SU-DHL-6 (cell line): ENCODE measurements around the gene MCTP1.

Experiments
- H2AFZ ChIP-seq: fragments of 200-600 bp; sonication (generic); 2 replicates; pipeline ENCODE4 v1.6.1; 2014; ENCODE audit warnings: low read depth, mild to moderate bottlenecking, moderate library complexity, mixed read lengths, antibody characterized with exemption, low read length; ENCODE audit not compliant: severe bottlenecking
- H3F3A ChIP-seq: fragments of 200-600 bp; shearing (Covaris generic); 2 replicates; pipeline ENCODE4 v1.6.0; 2016; ENCODE audit warnings: antibody characterized with exemption, mild to moderate bottlenecking; ENCODE audit not compliant: insufficient read depth
- H3K27ac ChIP-seq: fragments of 200-600 bp; sonication (generic); 2 replicates; pipeline ENCODE4 v1.5.1; 2016; ENCODE audit warnings: low read depth, mild to moderate bottlenecking, low read length, moderate library complexity, mixed read lengths
- H3K27me3 ChIP-seq: fragments of 200-600 bp; sonication (generic), shearing (Covaris generic); 2 replicates; pipeline ENCODE4 v1.6.0; 2014; ENCODE audit warnings: mild to moderate bottlenecking, low read length
- H3K36me3 ChIP-seq: fragments of 200-600 bp; sonication (generic); 2 replicates; pipeline ENCODE4 v1.6.1; 2014; ENCODE audit warnings: mild to moderate bottlenecking, low read length, mixed read lengths
- H3K4me2 ChIP-seq: fragments of 300-600, 200-600 bp; shearing (Covaris generic), sonication (generic); 2 replicates; pipeline ENCODE4 v1.6.0; 2014; ENCODE audit warnings: low read length, low read depth, mild to moderate bottlenecking; ENCODE audit not compliant: poor library complexity, severe bottlenecking
- H3K4me3 ChIP-seq: fragments of 200-600 bp; sonication (generic); 2 replicates; pipeline ENCODE4 v1.5.1; 2014; ENCODE audit warnings: antibody characterized with exemption, low read length, mild to moderate bottlenecking, mixed read lengths; ENCODE audit not compliant: insufficient read depth, poor library complexity, severe bottlenecking
- H3K79me2 ChIP-seq: fragments of 200-600 bp; sonication (generic); 2 replicates; pipeline ENCODE4 v1.6.1; 2014; ENCODE audit warnings: mild to moderate bottlenecking, low read length, moderate library complexity; ENCODE audit not compliant: insufficient read depth
- H3K9ac ChIP-seq: fragments of 200-600 bp; sonication (generic); 2 replicates; pipeline ENCODE4 v1.7.0; 2014; ENCODE audit warnings: mild to moderate bottlenecking, low read length
- H3K9me2 ChIP-seq: fragments of 200-600 bp; sonication (generic); replicated peaks from 2 replicates; pipeline ENCODE4 v1.6.1; 2014; ENCODE audit warnings: low read length; ENCODE audit not compliant: insufficient read depth
- H3K9me3 ChIP-seq: fragments of 200-600 bp; sonication (generic); 2 replicates; pipeline ENCODE4 v1.6.1; 2014; ENCODE audit warnings: low read length, mixed read lengths; ENCODE audit not compliant: insufficient read depth
- H4K20me1 ChIP-seq: fragments of 200-600 bp; sonication (generic); 2 replicates; pipeline ENCODE4 v1.6.1; 2014; ENCODE audit warnings: low read depth, mild to moderate bottlenecking, antibody characterized with exemption, low read length, moderate library complexity, mixed read lengths
- EZH2phosphoT487 ChIP-seq: fragments of 200-600 bp; sonication (generic), shearing (Covaris generic); conservative IDR thresholded peaks from 2 replicates; pipeline ENCODE4 v1.6.1; 2018; ENCODE audit warnings: mild to moderate bottlenecking, antibody characterized with exemption, low read length, moderate library complexity, mixed read lengths
- TF ChIP-seq, protein P1 (sequence below): fragments of 200-600 bp; sonication (generic); IDR thresholded peaks from one replicate; pipeline ENCODE4 v1.5.1; 2017; ENCODE audit warnings: antibody characterized with exemption, mild to moderate bottlenecking, low read length, moderate library complexity; ENCODE audit not compliant: insufficient read depth, poor library complexity, severe bottlenecking

The MCTP1 gene

DNA sequence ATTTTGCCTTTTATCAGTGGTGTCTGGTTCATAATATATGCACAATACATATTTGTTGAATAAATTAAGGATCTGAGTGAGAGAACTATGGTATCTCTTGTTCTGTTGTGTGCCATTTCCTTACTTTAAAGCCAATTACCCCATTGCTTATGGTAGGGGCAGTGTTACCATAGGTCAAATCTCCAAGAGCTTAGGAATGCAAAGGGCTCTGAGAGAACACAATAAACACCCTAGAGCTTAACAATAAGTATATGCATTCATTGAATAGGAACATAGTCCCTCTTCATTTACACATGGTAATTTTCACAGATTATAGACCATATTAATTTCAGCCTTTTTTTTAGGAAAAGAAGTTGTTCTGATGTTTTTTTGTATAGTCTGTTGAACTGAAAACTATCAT lies 112.2 kb downstream of the MCTP1 start:
- no peak overlapping the region for H3K27ac ChIP-seq
- no peaks in the 10 kb centered on the region for H3F3A ChIP-seq
- no peak overlapping the region for H3K9ac ChIP-seq
- H3K36me3 ChIP-seq = no peaks in the 10 kb centered on the region
- no peak overlapping the region for H3K4me3 ChIP-seq
- no peak overlapping the region for H3K4me2 ChIP-seq
- no peaks in the 10 kb centered on the region for H3K27me3 ChIP-seq
- 0 out of 2 replicates have a peak, but pooled peaks cover 3% of the 10 kb centered on the region for H3K9me2 ChIP-seq
- H3K9me3 ChIP-seq = no peaks in the 10 kb centered on the region
- H2AFZ ChIP-seq = no peak overlapping the region
- H4K20me1 ChIP-seq = no peaks in the 10 kb centered on the region
- no peaks in the 10 kb centered on the region for H3K79me2 ChIP-seq
- TF ChIP-seq, protein P1, sequence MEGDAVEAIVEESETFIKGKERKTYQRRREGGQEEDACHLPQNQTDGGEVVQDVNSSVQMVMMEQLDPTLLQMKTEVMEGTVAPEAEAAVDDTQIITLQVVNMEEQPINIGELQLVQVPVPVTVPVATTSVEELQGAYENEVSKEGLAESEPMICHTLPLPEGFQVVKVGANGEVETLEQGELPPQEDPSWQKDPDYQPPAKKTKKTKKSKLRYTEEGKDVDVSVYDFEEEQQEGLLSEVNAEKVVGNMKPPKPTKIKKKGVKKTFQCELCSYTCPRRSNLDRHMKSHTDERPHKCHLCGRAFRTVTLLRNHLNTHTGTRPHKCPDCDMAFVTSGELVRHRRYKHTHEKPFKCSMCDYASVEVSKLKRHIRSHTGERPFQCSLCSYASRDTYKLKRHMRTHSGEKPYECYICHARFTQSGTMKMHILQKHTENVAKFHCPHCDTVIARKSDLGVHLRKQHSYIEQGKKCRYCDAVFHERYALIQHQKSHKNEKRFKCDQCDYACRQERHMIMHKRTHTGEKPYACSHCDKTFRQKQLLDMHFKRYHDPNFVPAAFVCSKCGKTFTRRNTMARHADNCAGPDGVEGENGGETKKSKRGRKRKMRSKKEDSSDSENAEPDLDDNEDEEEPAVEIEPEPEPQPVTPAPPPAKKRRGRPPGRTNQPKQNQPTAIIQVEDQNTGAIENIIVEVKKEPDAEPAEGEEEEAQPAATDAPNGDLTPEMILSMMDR = no peak
- TF ChIP-seq EZH2phosphoT487 = no peak

DNA sequence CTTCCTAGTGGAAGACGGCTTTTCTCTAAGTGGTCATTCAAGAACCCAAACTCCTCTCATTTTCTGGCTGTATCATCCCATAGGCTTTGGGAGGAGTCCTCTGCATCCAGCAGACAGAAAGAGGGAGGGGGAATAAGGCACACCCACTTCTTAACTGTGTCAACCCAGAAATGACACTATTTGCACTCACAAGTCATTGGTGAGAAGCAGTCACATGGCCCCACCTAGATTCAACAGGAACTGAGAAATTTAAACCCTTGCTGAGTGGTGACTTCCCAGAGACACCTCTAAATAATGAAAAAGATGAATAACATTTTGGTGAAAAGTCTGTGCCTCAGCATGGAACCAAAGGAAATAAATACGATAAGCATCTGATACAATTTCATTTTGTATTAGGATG lies 120.0 kb downstream of the MCTP1 start:
- Histone ChIP-seq H3K4me3 (no peak overlapping the region), H3F3A (no peaks in the 10 kb centered on the region), H3K27me3 (no peaks in the 10 kb centered on the region), H3K27ac (no peak overlapping the region), H3K4me2 (no peak overlapping the region), H2AFZ (no peak overlapping the region), H3K9ac (no peak overlapping the region), H3K9me3 (no peaks in the 10 kb centered on the region), H3K36me3 (no peaks in the 10 kb centered on the region), H3K9me2 (no peaks in the 10 kb centered on the region), H4K20me1 (no peaks in the 10 kb centered on the region), H3K79me2 (no peaks in the 10 kb centered on the region)
- TF ChIP-seq EZH2phosphoT487 = no peak
- TF ChIP-seq, protein P1 = no peak

- TF ChIP-seq, protein P1 = no peak
- TF ChIP-seq EZH2phosphoT487 = no peak
- no peak overlapping the region for H3K4me3 ChIP-seq
- H3K27ac ChIP-seq = no peak overlapping the region
- H3K36me3 ChIP-seq = no peaks in the 10 kb centered on the region
- no peaks in the 10 kb centered on the region for H4K20me1 ChIP-seq
- H3F3A ChIP-seq = no peaks in the 10 kb centered on the region
- no peaks in the 10 kb centered on the region for H3K9me3 ChIP-seq
- H3K9ac ChIP-seq = no peak overlapping the region
- no peak overlapping the region for H2AFZ ChIP-seq
- no peaks in the 10 kb centered on the region for H3K9me2 ChIP-seq
- no peak overlapping the region for H3K4me2 ChIP-seq
- no peaks in the 10 kb centered on the region for H3K27me3 ChIP-seq
- H3K79me2 ChIP-seq = no peaks in the 10 kb centered on the region
Measured at GRCh38 chr5:95163079-95163478, 121.8 kb downstream of the MCTP1 start.
